H9 (cell line): ENCODE results near the gene FTO. TPM values are rescaled to one million over a fixed set of nuclear protein-coding genes. Genes with fewer than 3 reads are reported as not detected.

Source experiments
- DNase-seq: peaks from one replicate; pipeline ENCODE4 v3.0.0-alpha.2; 2017
- H2AFZ ChIP-seq: one replicate; pipeline ENCODE4 v1.6.1; 2013; ENCODE audit warnings: mild to moderate bottlenecking, low read length, control low read depth, moderate library complexity
- H2AK5ac ChIP-seq: 2 replicates; pipeline ENCODE4 v1.6.1; 2013; ENCODE audit warnings: low read length, control low read depth, mixed read lengths; ENCODE audit not compliant: insufficient read length
- H2BK120ac ChIP-seq: one replicate; pipeline ENCODE4 v1.6.1; 2013; ENCODE audit warnings: low read depth, mild to moderate bottlenecking, low read length, control low read depth, inconsistent platforms; ENCODE audit not compliant: poor library complexity, severe bottlenecking
- H2BK12ac ChIP-seq: 2 replicates; pipeline ENCODE4 v1.6.1; 2013; ENCODE audit warnings: low read length, control low read depth, mixed read lengths, low read depth; ENCODE audit not compliant: insufficient read length
- H2BK15ac ChIP-seq: 2 replicates; pipeline ENCODE4 v1.6.1; 2013; ENCODE audit warnings: low read depth, low read length, control low read depth
- H2BK20ac ChIP-seq: one replicate; pipeline ENCODE4 v1.6.1; 2013; ENCODE audit warnings: low read depth, mild to moderate bottlenecking, low read length, control low read depth, inconsistent platforms; ENCODE audit not compliant: poor library complexity, severe bottlenecking
- H2BK5ac ChIP-seq: 2 replicates; pipeline ENCODE4 v1.6.1; 2013; ENCODE audit warnings: low read length, control low read depth, mixed read lengths; ENCODE audit not compliant: insufficient read length
- H3K14ac ChIP-seq: 2 replicates; pipeline ENCODE4 v1.6.1; 2013; ENCODE audit warnings: low read length, control low read depth; ENCODE audit not compliant: insufficient read depth
- H3K18ac ChIP-seq: 2 replicates; pipeline ENCODE4 v1.6.1; 2013; ENCODE audit warnings: low read depth, mild to moderate bottlenecking, mixed read lengths, low read length, control low read depth; ENCODE audit not compliant: insufficient read length
- H3K23ac ChIP-seq: 2 replicates; pipeline ENCODE4 v1.6.1; 2013; ENCODE audit warnings: low read length, control low read depth, mixed read lengths, low read depth; ENCODE audit not compliant: insufficient read length
- H3K23me2 ChIP-seq: 2 replicates; pipeline ENCODE4 v1.6.1; 2013; ENCODE audit warnings: low read depth, mild to moderate bottlenecking, mixed read lengths, low read length, control low read depth; ENCODE audit not compliant: insufficient read length, poor library complexity, severe bottlenecking
- H3K27ac ChIP-seq: 2 replicates; pipeline ENCODE4 v1.5.1; 2013; ENCODE audit warnings: low read length, control low read depth, mixed read lengths, low read depth; ENCODE audit not compliant: insufficient read length
- H3K27me3 ChIP-seq: 2 replicates; pipeline ENCODE4 v1.6.1; 2013; ENCODE audit warnings: low read length, control low read depth, inconsistent platforms; ENCODE audit not compliant: insufficient read depth
- H3K4ac ChIP-seq: 2 replicates; pipeline ENCODE4 v1.6.1; 2013; ENCODE audit warnings: low read depth, mild to moderate bottlenecking, control low read depth, inconsistent platforms, low read length, moderate library complexity
- H3K4me1 ChIP-seq: 2 replicates; pipeline ENCODE4 v1.6.1; 2013; ENCODE audit warnings: low read length, control low read depth, inconsistent platforms; ENCODE audit not compliant: insufficient read depth
- H3K4me2 ChIP-seq: 2 replicates; pipeline ENCODE4 v1.6.1; 2013; ENCODE audit warnings: low read length, control low read depth, mixed read lengths; ENCODE audit not compliant: insufficient read length, insufficient read depth
- H3K56ac ChIP-seq: 2 replicates; pipeline ENCODE4 v1.6.1; 2013; ENCODE audit warnings: low read depth, mild to moderate bottlenecking, mixed read lengths, low read length, control low read depth; ENCODE audit not compliant: insufficient read length
- H3K79me1 ChIP-seq: 2 replicates; pipeline ENCODE4 v1.6.1; 2013; ENCODE audit warnings: low read depth, mild to moderate bottlenecking, moderate library complexity, low read length, control low read depth, inconsistent platforms; ENCODE audit not compliant: insufficient read depth, poor library complexity, severe bottlenecking
- H3K79me2 ChIP-seq: 2 replicates; pipeline ENCODE4 v1.6.1; 2013; ENCODE audit warnings: low read length, control low read depth, inconsistent platforms; ENCODE audit not compliant: insufficient read depth
- H3K9ac ChIP-seq: 2 replicates; pipeline ENCODE4 v1.6.1; 2013; ENCODE audit warnings: low read length, control low read depth, mixed read lengths; ENCODE audit not compliant: insufficient read length; ENCODE audit errors: extremely low read depth
- H3K9me3 ChIP-seq: one replicate; pipeline ENCODE4 v1.6.1; 2013; ENCODE audit warnings: low read depth, low read length, inconsistent platforms; ENCODE audit not compliant: control insufficient read depth
- H3T11ph ChIP-seq: one replicate; pipeline ENCODE4 v1.6.1; 2013; ENCODE audit warnings: mild to moderate bottlenecking, low read length, control low read depth, inconsistent platforms
- H4K20me1 ChIP-seq: one replicate; pipeline ENCODE4 v1.6.1; 2013; ENCODE audit not compliant: control insufficient read depth, insufficient read length, insufficient read depth
- H4K5ac ChIP-seq: 2 replicates; pipeline ENCODE4 v1.6.1; 2013; ENCODE audit warnings: low read depth, mild to moderate bottlenecking, mixed read lengths, low read length, control low read depth; ENCODE audit not compliant: insufficient read length
- H4K8ac ChIP-seq: replicated peaks from 2 replicates; pipeline ENCODE4 v1.6.1; 2013; ENCODE audit warnings: low read length, control low read depth, mixed read lengths, low read depth; ENCODE audit not compliant: insufficient read length
- H4K91ac ChIP-seq: 2 replicates; pipeline ENCODE4 v1.6.1; 2013; ENCODE audit warnings: low read depth, mild to moderate bottlenecking, moderate library complexity, mixed read lengths, low read length, control low read depth; ENCODE audit not compliant: insufficient read length
- H3K27ac Mint-ChIP-seq, 3 experiments: 2 replicates in 2 of 3; 3 replicates in 1 of 3; pipeline ENCODE4 v1.8.0; 2020 to 2021; ENCODE audit warnings: mixed read lengths in 3 of 3, mild to moderate bottlenecking in 1 of 3, moderate library complexity in 1 of 3
- H3K27me3 Mint-ChIP-seq: 2 replicates; pipeline ENCODE4 v1.8.0; 2021; ENCODE audit warnings: low read depth, mild to moderate bottlenecking, moderate library complexity, mixed read lengths
- H3K36me3 Mint-ChIP-seq, 3 experiments: 2 replicates in 2 of 3; 3 replicates in 1 of 3; pipeline ENCODE4 v1.8.0; 2020 to 2021; ENCODE audit warnings: low read depth in 3 of 3, mixed read lengths in 3 of 3; ENCODE audit not compliant: insufficient read depth in 1 of 3
- H3K4me1 Mint-ChIP-seq, 2 experiments: 2 replicates each; pipeline ENCODE4 v1.8.0; 2020; ENCODE audit warnings: mixed read lengths in 2 of 2
- H3K4me3 Mint-ChIP-seq, 2 experiments: 2 replicates in 1 of 2; 3 replicates in 1 of 2; pipeline ENCODE4 v1.8.0; 2020 to 2021; ENCODE audit warnings: mild to moderate bottlenecking in 2 of 2, mixed read lengths in 2 of 2, moderate library complexity in 1 of 2
- H3K9me3 Mint-ChIP-seq, 2 experiments: 2 replicates in 1 of 2; 3 replicates in 1 of 2; pipeline ENCODE4 v1.8.0; 2020; ENCODE audit warnings: mild to moderate bottlenecking in 2 of 2, mixed read lengths in 2 of 2, moderate library complexity in 1 of 2
- WGBS: extraction: QIAGEN DNeasy Blood & Tissue Kit; methylation state at CpG from one replicate; pipeline ENCODE4 v1.1.7; 2013; ENCODE audit warnings: missing lambda C conversion rate, low lambda C conversion rate, mixed read lengths; ENCODE audit not compliant: insufficient read length; ENCODE audit errors: extremely low coverage; 5-methylcytosine and 5-hydroxymethylcytosine counted together
- total RNA-seq: library from RNA; stranded (reverse); gene quantifications from 2 replicates; pipeline ENCODE4 v1.2.1, GENCODE V29; 2021
- TF ChIP-seq, protein P1 (sequence below): fragments of 200-600 bp; sonication (generic); conservative IDR thresholded peaks from 3 replicates; pipeline ENCODE4 v1.8.0; 2021; ENCODE audit warnings: antibody characterized with exemption, mild to moderate bottlenecking

Gene FTO
- total RNA-seq, 1 experiment from 2014 or later, result 67.9 TPM

DNA sequence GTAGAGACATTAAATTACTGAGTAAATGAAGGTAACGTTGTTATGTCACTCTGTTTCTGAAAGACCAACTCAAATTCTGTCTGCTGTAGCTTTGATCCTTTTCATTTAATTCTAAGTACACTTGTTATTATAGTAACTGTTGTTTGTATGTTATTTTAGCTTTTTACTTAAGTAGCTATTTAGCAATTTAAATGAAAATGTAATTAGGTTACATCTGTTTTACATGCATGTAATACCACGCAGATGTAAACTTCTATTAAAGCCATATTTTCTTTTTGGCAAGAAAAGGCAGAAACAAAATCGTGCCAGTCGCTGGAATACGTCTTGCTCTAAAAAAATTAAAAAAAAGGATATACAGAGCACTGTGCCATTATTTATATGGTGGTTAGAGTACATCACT lies 282.8 kb downstream of the FTO start:
- Histone ChIP-seq H3K9me3 (no peaks in the 10 kb centered on the region), H3K14ac (no peak overlapping the region), H3K23me2 (no peaks in the 10 kb centered on the region), H2BK12ac (no peak overlapping the region), H3K9ac (no peak overlapping the region), H3K4me1 (peaks cover 2% of the 10 kb centered on the region; the same call in 1 of the 2 replicates), H3K18ac (no peak overlapping the region), H2BK15ac (no peak overlapping the region), H2BK5ac (no peak overlapping the region), H3K23ac (no peak overlapping the region), H3K56ac (no peak overlapping the region), H3K27ac (no peak overlapping the region), H4K8ac (no peak overlapping the region), H3K4me2 (no peak overlapping the region), H3T11ph (no peak overlapping the region), H2BK120ac (no peak overlapping the region), H2AK5ac (no peak overlapping the region), H4K5ac (no peak overlapping the region), H2BK20ac (no peak overlapping the region), H3K79me1 (no peaks in the 10 kb centered on the region), H3K4ac (no peak overlapping the region), H2AFZ (no peak overlapping the region), H3K79me2 (no peaks in the 10 kb centered on the region), H4K91ac (no peak overlapping the region), H3K27me3 (no peaks in the 10 kb centered on the region), H4K20me1 (no peaks in the 10 kb centered on the region)
- Mint-ChIP-seq H3K27ac (no peak overlapping the region), H3K27me3 (no peaks in the 10 kb centered on the region), H3K36me3 (no peaks in the 10 kb centered on the region), H3K9me3 (no peaks in the 10 kb centered on the region), H3K4me3 (no peak overlapping the region), H3K4me1 (peaks cover 21 to 25% of the 10 kb centered on the region in 2 experiments)
- TF ChIP-seq, protein P1, sequence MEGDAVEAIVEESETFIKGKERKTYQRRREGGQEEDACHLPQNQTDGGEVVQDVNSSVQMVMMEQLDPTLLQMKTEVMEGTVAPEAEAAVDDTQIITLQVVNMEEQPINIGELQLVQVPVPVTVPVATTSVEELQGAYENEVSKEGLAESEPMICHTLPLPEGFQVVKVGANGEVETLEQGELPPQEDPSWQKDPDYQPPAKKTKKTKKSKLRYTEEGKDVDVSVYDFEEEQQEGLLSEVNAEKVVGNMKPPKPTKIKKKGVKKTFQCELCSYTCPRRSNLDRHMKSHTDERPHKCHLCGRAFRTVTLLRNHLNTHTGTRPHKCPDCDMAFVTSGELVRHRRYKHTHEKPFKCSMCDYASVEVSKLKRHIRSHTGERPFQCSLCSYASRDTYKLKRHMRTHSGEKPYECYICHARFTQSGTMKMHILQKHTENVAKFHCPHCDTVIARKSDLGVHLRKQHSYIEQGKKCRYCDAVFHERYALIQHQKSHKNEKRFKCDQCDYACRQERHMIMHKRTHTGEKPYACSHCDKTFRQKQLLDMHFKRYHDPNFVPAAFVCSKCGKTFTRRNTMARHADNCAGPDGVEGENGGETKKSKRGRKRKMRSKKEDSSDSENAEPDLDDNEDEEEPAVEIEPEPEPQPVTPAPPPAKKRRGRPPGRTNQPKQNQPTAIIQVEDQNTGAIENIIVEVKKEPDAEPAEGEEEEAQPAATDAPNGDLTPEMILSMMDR, result no peak
- no peak for DNase-seq
- WGBS, result no CpG with 5 or more reads among the region's 5 CpGs
